Ovary (tissue), 9 donors: ENCODE data around the gene FAT1. TPM values are rescaled to one million over a fixed set of nuclear protein-coding genes. Genes with fewer than 3 reads are reported as not detected.

Experiments used
- DNase-seq, 5 donors: peaks; one replicate each; pipeline ENCODE4 v3.0.0-alpha.2; 2019 to 2020
- H3K27ac ChIP-seq, 2 donors: fragments of 200-600 bp; one replicate each; pipeline versions ENCODE4 v1.5.1 to v1.8.0; 2019 to 2022
- H3K27me3 ChIP-seq: fragments of 200-600 bp; one replicate; pipeline ENCODE4 v1.8.0; 2022
- H3K36me3 ChIP-seq: fragments of 200-600 bp; sonication (generic); one replicate; pipeline ENCODE4 v1.5.1; 2019
- H3K4me1 ChIP-seq: one replicate; pipeline ENCODE4 v1.8.1; 2013; ENCODE audit warnings: mild to moderate bottlenecking, moderate library complexity; ENCODE audit not compliant: insufficient read depth
- H3K4me3 ChIP-seq: fragments of 200-600 bp; sonication (generic); one replicate; pipeline ENCODE4 v1.5.1; 2017
- H3K9me3 ChIP-seq, 2 donors: fragments of 200-600 bp in 1 of 2; sonication (generic) in 1 of 2; one replicate each; pipeline versions ENCODE4 v1.5.1 to v1.8.1; 2013 to 2019; ENCODE audit warnings: mild to moderate bottlenecking in 1 of 2, moderate library complexity in 1 of 2
- EP300 ChIP-seq: sonication (generic); formaldehyde crosslinking; IDR thresholded peaks from one replicate; pipeline ENCODE4 v1.6.1; 2017; ENCODE audit warnings: antibody characterized with exemption
- POLR2A ChIP-seq: fragments of 450-650 bp; IDR thresholded peaks from one replicate; pipeline ENCODE4 v1.6.1; 2017; ENCODE audit warnings: antibody characterized with exemption, mild to moderate bottlenecking, moderate library complexity
- WGBS, 3 donors: extraction: QIAGEN DNeasy Blood & Tissue Kit in 1 of 3; methylation state at CpG; one replicate each; pipeline versions ENCODE4 v1.1.5 to v1.1.7; 2013 to 2017; 5-methylcytosine and 5-hydroxymethylcytosine counted together
- intact Hi-C, 4 donors: fragments of 100-400 bp; cut with DNase I; formaldehyde crosslinking; loops; one replicate each; pipeline versions ENCODE4 v1.11.0 to v1.15.1; 2022 to 2023
- polyA plus RNA-seq, 2 donors: library from polyadenylated mRNA; stranded (reverse); fragments of 200-250 nt in 1 of 2; fragments of 350-450 nt in 1 of 2; fragmentation: Illumina TruSeq in 1 of 2; extraction: RNeasy Lipid Tissue Mini Kit (QIAGEN cat#74804) in 1 of 2; gene quantifications; one replicate each; pipeline ENCODE4 v1.2.3, GENCODE V29; 2013 to 2014
- total RNA-seq, 7 donors: library from RNA; depleted of rRNA in 2 of 7; stranded (reverse); fragments of >200 nt in 2 of 7; fragmentation: NEBNext Ultra II Directional in 3 of 7; extraction: Animal tissue kit (Norgen Biotek cat#: 25700) in 3 of 7; gene quantifications; one replicate each; pipeline versions ENCODE4 v1.1.0 to v1.2.4, GENCODE V29; 2016 to 2023
- TF ChIP-seq, protein P1 (sequence below), 3 donors: fragments of 450-650 bp in 2 of 3; fragments of 200-600 bp in 1 of 3; IDR thresholded peaks; one replicate each; pipeline versions ENCODE4 v1.5.1 to v1.8.0; 2016 to 2022; ENCODE audit warnings: antibody characterized with exemption in 3 of 3, mild to moderate bottlenecking in 1 of 3
- donor health status: DM: no; HTN: no; CAD: no; lungs with moderate emphysema.
- donor health status: DM: no; HTN: no; CAD: no.
- donor health status: Bipolar disorder and iron deficiency.
- donor health status: DM: yes; HTN: yes; CAD: no.
- donor health status: DM: no; HTN: no; CAD: no.
- donor health status: DM: yes; HTN: yes; CAD: no.

Gene FAT1
- total and polyA plus RNA-seq, 9 donors = 20.5 to 78.6 (median 46.6) TPM

DNA sequence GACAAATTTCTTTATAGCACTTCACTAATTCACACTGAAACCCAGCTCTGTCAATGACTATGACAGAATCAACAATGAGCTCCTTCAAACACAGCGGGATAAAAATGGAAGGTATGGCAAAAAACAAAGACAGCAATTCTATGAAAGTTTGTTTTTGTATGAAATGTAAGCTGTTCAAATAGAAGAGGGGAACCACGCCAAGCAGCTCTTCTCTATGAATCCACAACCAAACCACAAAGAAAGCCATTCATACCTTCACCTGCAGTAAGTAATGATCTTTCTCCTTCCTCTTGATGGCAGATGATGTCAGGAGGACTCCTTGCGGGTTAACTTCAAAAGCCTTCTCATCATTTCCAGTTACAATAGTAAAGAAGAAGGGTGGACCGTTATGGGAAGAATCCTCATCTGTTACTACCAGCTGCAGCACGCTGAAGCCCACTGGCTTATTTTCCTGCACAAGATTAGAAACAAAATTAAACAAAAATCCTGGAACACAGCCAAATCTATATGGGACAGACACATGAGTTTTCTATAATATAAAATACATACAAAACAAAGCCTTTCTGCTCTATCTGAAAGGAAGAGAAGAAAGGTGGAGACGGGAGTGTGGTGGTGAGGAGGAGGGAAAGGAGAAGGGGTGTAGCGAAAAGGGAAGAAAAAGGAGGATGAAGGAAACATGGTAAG, 119.4 kb downstream of the FAT1 start:
- no peaks in the 10 kb centered on the region for H3K4me1 ChIP-seq
- DNase-seq = no peak
- H3K27me3 ChIP-seq = no peaks in the 10 kb centered on the region
- 77 to 80% (median 80%) methylated on average over 7 of the region's 7 CpGs for WGBS, 3 donors
- H3K36me3 ChIP-seq = no peaks in the 10 kb centered on the region
- no peak overlapping the region for H3K4me3 ChIP-seq
- TF ChIP-seq EP300 = no peak
- TF ChIP-seq POLR2A = no peak
- TF ChIP-seq, protein P1, sequence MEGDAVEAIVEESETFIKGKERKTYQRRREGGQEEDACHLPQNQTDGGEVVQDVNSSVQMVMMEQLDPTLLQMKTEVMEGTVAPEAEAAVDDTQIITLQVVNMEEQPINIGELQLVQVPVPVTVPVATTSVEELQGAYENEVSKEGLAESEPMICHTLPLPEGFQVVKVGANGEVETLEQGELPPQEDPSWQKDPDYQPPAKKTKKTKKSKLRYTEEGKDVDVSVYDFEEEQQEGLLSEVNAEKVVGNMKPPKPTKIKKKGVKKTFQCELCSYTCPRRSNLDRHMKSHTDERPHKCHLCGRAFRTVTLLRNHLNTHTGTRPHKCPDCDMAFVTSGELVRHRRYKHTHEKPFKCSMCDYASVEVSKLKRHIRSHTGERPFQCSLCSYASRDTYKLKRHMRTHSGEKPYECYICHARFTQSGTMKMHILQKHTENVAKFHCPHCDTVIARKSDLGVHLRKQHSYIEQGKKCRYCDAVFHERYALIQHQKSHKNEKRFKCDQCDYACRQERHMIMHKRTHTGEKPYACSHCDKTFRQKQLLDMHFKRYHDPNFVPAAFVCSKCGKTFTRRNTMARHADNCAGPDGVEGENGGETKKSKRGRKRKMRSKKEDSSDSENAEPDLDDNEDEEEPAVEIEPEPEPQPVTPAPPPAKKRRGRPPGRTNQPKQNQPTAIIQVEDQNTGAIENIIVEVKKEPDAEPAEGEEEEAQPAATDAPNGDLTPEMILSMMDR (IDR thresholded peaks at IDR 0.05) = no peak
- no peak overlapping the region for H3K27ac ChIP-seq
- H3K9me3 ChIP-seq = no peaks in the 10 kb centered on the region
- intact Hi-C loops = no loop called here

DNA sequence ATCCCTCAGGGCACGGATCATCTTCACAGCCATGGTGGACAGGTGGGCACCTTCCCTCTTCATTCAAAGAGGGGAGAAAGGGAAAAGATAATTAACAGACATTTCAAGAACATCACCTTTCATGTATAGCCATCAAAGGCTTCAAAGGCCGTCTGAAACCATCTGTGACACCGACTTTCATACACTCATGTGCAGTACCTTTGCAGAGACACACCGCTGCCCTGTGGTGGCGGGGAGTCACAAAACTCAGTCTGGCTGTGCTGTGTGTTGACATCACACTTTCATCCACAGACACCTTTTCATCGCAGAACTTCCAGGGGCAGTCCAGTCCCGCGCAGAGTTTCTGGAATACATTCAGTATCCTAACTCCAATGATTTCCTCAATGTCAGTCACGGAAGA, 120.7 kb downstream of the FAT1 start:
- H3K27me3 ChIP-seq = no peaks in the 10 kb centered on the region
- H3K4me1 ChIP-seq = no peaks in the 10 kb centered on the region
- H3K27ac ChIP-seq = no peak overlapping the region
- DNase-seq = no peak
- no peak overlapping the region for H3K4me3 ChIP-seq
- intact Hi-C loops = no loop called here
- H3K36me3 ChIP-seq = no peaks in the 10 kb centered on the region
- 93 to 97% (median 95%) methylated on average over 9 of the region's 9 CpGs for WGBS, 3 donors
- TF ChIP-seq EP300 (no peak), POLR2A (no peak)
- TF ChIP-seq, protein P1 (IDR thresholded peaks at IDR 0.05) = no peak
- H3K9me3 ChIP-seq = no peaks in the 10 kb centered on the region

DNA sequence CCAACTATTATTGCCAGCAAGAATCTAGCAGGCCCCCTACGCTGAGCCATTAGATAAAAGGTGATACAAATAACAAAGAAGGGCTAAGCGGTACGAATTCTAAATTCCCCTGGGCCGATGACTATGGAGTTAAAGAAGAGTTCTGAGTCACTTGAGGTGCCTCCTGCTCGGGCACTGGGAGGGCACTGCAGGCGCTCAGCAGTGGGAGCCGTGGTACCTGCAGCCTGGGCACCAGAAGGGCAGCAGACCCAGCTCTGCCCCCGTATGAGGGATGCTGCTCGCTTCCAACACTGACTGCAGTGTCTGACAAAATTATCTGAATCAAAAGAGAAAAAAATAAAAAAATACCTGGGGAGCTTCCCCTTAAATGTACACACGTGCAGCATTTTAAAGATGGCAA, 124.2 kb downstream of the FAT1 start:
- 92 to 95% (median 94%) methylated on average over 10 of the region's 10 CpGs for WGBS, 3 donors
- TF ChIP-seq, protein P1 (IDR thresholded peaks at IDR 0.05) = no peak
- TF ChIP-seq POLR2A (no peak), EP300 (no peak)
- H3K9me3 ChIP-seq = no peaks in the 10 kb centered on the region
- no peaks in the 10 kb centered on the region for H3K27me3 ChIP-seq
- no peak for DNase-seq
- H3K27ac ChIP-seq = no peak overlapping the region
- intact Hi-C loops = no loop called here
- no peaks in the 10 kb centered on the region for H3K4me1 ChIP-seq
- H3K4me3 ChIP-seq = no peak overlapping the region
- H3K36me3 ChIP-seq = no peaks in the 10 kb centered on the region

DNA sequence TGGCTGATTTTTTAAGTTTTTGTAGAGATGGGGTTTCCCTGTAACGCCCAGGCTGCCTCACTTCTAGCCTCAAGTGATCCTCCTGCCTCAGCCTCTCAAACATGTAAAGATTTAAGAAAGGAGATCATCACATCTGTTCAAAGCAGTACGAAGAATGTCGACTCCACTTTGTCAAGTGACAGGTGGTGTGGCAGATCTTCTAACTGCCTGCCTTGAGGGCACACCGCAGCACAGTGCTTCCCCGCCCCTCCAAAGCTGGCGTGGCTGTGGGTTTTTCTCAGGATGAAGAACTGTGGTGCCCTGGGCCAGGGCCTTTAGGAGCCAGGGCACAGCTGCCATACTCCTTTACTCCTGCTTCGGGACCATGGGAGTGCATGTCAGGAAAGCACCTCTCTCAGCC, 125.0 kb downstream of the FAT1 start:
- no peaks in the 10 kb centered on the region for H3K36me3 ChIP-seq

More for the DNA sequence above, 125.0 kb downstream of the FAT1 start:
- Histone ChIP-seq H3K9me3 (no peaks in the 10 kb centered on the region), H3K27me3 (no peaks in the 10 kb centered on the region), H3K27ac (no peak overlapping the region), H3K4me1 (no peaks in the 10 kb centered on the region), H3K4me3 (no peak overlapping the region)
- TF ChIP-seq POLR2A (no peak), EP300 (no peak)
- TF ChIP-seq, protein P1 (IDR thresholded peaks at IDR 0.05) = no peak
- 95 to 98% (median 96%) methylated on average over 7 of the region's 7 CpGs for WGBS, 3 donors
- DNase-seq = no peak
- intact Hi-C loops = no loop called here
